GM18505 (cell line): ENCODE results near the gene ARID1B.

Experiments
- ATAC-seq: cut with Tn5 transposase; IDR thresholded peaks from one replicate; pipeline ENCODE4 v1.9.1; 2021; ENCODE audit not compliant: unreplicated experiment
- POLR2A ChIP-seq: IDR thresholded peaks from 4 replicates; pipeline ENCODE4 v1.6.1; 2011; ENCODE audit warnings: borderline replicate concordance; ENCODE audit not compliant: insufficient read depth, insufficient read length; ENCODE audit errors: extremely low read depth

The ARID1B gene

GRCh38 chr6:156760377-156760776 is 16.8 kb upstream of the ARID1B start:
- ATAC-seq = no peak
- no peak for TF ChIP-seq POLR2A

DNA sequence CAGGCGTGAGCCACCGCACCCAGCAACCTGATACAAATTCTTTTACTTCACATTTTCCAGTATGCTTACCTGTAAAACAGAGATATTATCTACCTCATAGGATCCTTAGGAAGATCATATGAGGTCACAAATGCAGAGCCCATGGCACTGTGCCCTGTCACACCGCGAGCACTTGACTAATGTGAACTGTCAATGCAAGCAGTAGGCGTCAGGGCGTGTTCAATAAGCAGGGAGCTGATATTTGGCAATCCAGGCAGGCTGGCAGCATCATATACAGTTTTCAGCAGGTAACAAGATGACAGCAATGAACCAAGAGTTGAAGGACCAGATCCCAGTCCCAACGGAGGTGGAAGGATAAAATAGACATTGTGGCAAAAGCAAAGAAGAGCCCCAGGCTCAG is 14.6 kb upstream of the ARID1B start:
- no peak for ATAC-seq

GRCh38 chr6:156765117-156765516 is 12.1 kb upstream of the ARID1B start:
- no peak for TF ChIP-seq POLR2A
- ATAC-seq = no peak

More for the DNA sequence above, 14.6 kb upstream of the ARID1B start:
- no peak for TF ChIP-seq POLR2A

- ATAC-seq = peak; percentile 88
- no peak for TF ChIP-seq POLR2A
Measured at GRCh38 chr6:156767603-156768467, 9.3 kb upstream of the ARID1B start.

DNA sequence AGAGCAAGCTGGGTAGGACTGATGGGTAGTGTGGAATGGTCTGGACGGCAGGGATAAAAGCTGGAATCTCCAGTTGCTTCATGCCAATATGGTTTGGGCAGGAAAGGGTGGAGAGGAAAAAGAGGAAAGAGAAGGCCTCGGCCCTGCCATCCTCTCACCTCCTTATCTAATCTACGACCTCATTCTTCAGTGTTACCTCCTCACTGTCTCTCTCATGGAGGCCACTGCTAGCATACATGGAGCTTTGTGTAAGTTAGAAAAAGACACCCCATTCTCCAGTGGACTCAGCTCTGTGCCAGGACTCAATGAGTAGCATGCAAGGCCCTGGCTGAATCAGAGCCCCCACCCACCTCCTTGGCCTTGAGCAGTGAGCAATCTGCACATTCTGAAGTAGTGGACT is 6.1 kb upstream of the ARID1B start:
- no peak for ATAC-seq
- TF ChIP-seq POLR2A = no peak

DNA sequence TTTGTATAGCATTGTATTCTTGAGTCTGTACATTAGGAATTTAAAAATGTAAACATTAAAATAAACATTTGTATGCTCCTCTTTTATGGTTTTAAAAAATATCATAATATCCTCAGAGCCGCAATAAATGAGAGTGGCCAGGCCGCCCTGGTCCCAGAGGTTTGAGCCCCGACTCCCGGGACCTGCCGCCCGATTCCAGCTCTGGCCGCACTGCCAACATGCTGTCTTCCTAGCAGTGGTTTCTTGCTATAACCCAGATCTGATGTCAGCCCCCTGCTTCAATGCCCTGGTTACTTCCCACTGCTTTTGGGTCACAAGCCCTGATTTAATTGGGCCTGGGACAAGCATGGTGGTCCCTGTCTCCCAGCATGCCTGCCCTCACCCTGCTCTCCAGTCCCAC is 5.4 kb upstream of the ARID1B start:
- TF ChIP-seq POLR2A = no peak
- no peak for ATAC-seq

DNA sequence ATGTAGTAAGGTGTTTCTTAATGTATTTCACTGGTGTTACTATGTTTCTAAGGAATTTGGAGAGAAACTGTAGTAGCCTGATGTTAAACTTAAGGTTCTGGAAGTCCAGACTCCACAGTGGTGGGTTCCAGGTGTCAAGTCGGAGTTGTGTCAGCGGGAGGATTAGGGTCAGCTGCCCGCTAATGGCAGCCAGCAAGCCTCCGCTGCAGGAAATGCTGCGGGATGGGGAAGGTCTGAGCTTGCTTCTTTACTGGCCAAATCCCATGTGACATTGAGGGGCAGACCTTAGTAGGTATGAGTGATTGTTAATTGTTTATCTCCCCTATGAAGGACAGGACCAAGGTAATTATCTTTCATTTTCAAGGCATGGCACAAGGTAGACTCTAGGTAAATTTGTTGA is 3.7 kb upstream of the ARID1B start:
- TF ChIP-seq POLR2A = no peak
- no peak for ATAC-seq

DNA sequence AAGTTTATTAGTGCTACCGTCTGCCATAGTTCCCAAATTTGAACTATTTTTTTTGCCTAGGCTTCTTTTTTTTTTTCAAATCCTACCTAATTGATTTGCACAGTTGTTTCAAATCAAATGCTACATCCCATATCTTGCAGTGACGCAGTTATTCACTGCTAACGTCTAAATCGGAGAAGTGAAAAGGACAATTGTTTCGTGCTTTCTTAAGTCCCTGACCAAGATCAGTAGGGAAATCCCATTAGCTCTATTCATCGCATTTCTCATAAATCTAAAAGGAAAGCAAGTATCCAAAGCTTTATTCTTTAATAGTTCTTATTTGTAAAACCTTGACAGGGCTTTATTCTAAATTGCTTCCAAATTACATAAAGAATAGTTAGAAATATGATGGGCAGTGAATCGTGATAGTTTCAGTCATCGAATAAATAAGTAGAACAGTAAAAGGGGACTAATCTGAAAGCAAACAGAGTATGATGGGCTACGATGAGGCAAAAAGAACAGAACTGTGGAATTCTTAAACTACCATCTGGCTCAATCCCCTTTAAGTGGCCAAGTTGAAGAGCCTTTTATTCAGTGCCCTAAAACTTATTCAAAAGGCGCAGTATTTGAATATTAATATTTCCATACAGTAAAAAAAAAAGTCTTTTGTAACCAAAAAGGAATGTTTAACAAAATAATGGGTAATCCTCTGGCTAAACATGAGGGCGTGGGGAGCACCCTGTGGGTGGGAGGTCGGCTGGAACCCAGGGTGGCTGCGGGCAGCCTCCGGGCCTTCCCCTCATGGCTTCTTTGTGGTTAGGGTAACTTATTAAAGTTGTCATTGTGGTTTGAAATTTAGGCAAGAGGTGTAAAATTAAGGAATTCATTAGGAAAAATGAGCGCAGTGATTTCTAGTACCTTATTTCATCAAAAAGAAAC is 3.0 kb upstream of the ARID1B start:
- no peak for TF ChIP-seq POLR2A
- no peak for ATAC-seq

- TF ChIP-seq POLR2A = no peak
- ATAC-seq = no peak
Measured at GRCh38 chr6:156774863-156775405, 2.2 kb upstream of the ARID1B start.

DNA sequence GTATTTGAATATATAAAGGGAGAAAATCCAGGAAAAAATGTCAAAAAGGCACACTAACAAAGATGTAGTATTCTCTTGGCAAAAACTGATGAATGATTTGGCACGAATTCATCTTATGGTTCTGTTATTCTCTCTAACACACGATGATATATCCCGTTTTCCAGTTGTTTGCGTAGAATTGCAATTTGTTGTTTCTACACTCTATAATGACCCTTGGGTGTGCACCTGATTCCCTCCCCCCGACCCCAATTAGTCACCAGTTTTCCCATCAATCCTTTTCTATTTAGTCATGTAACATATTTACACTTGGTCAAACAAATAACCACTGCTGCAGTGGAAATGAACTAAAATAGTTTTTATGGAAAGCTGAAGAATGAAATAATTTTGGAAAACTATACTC is 1.5 kb upstream of the ARID1B start:
- no peak for TF ChIP-seq POLR2A
- no peak for ATAC-seq

- no peak for ATAC-seq
- TF ChIP-seq POLR2A = no peak
Measured at GRCh38 chr6:156776470-156776839, 723 bp upstream of the ARID1B start.

DNA sequence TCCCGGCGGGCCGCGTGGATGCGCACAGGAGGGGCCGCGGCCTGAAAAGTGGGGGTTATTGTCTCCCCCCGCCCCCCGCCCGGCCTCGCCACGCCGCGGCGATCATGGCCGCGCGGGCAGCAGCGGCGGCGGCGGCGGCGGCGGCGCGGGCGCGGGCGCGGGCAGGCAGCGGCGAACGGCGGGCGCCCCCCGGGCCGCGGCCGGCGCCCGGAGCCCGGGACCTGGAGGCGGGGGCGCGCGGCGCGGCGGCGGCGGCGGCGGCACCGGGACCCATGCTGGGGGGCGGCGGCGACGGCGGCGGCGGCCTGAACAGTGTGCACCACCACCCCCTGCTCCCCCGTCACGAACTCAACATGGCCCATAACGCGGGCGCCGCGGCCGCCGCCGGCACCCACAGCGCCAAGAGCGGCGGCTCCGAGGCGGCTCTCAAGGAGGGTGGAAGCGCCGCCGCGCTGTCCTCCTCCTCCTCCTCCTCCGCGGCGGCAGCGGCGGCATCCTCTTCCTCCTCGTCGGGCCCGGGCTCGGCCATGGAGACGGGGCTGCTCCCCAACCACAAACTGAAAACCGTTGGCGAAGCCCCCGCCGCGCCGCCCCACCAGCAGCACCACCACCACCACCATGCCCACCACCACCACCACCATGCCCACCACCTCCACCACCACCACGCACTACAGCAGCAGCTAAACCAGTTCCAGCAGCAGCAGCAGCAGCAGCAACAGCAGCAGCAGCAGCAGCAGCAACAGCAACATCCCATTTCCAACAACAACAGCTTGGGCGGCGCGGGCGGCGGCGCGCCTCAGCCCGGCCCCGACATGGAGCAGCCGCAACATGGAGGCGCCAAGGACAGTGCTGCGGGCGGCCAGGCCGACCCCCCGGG is 637 bp downstream of the ARID1B start:
- ATAC-seq = peak; percentile 10
- TF ChIP-seq POLR2A = peak; percentile 46
